GM19463 (cell line): Measurements from ENCODE around the gene OGA.
"Not testable (repeated sequence)": the region's sequence is repeated elsewhere in the genome, so short reads cannot be mapped to it uniquely, and the experiment has no call there.

Source experiments
- ATAC-seq: cut with Tn5 transposase; IDR thresholded peaks from one replicate; pipeline ENCODE4 v1.9.1; 2021; ENCODE audit warnings: mild to moderate bottlenecking, moderate library complexity; ENCODE audit not compliant: unreplicated experiment

The OGA gene

GRCh38 chr10:101807158-101807557, 11.1 kb downstream of the OGA start:
- ATAC-seq: no peak

DNA sequence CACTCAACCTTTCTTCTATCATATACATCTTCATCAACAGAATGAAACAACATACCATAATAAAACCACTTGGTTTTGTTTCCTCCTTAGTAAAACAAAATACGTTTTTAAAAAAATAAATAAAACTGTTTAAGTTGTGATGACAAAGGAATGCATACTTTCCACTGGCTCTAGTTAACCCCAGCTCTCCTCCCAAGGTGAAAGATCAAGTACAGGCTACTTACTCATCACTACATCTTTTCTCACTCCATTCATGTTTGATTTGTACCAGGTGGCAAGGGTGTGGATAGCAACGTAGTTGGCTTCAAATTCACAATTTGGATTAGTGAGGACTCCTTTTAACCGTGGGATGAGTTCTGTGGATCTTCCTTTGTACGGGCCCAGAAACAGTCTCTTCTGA, 14.7 kb downstream of the OGA start:
- ATAC-seq: no peak

- no peak for ATAC-seq
Measured at GRCh38 chr10:101797403-101798059, 20.7 kb downstream of the OGA start.

DNA sequence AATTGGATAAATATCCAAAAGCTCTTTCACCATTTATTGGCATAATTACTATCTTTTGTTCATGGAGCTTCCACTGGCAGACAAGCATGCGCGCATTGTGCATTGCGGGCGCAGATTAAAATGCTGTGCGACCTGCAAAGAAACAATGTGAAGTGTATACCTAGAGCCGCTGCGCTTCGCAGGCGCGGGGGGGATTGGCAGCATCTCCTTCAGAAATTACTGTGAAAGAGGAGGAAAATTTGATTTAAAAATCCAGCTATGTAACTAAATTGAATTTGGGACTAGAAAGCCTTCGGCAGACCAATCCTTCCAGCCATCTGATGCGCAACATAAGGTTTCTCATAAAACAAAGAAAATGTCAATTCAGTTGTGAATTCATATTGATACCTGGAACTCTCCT, 24.7 kb downstream of the OGA start:
- ATAC-seq: no peak

- no peak for ATAC-seq
Measured at GRCh38 chr10:101789686-101790085, 28.6 kb downstream of the OGA start.

- not testable (repeated sequence) for ATAC-seq
Measured at GRCh38 chr10:101789231-101789630, 29.0 kb downstream of the OGA start.

GRCh38 chr10:101785801-101786200, 32.4 kb downstream of the OGA start:
- ATAC-seq: no peak

DNA sequence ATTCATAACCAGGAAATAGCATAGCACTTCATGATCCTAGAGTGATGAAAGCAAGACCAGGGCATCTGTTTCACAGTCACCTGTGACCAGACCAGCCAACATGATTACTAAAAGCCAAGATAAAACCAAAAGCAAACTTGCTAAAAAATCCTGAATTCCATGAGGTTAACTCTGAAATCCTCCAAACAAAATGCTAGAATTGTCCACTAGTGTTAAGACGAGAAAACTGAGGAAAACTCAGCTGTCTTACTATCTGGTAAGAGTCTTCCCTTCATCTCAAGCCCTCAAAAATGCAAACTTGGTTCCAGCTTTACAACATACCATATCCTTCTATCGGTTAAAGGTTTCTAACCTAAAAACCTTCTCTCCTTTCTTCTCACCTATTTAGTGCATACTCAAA, 33.7 kb downstream of the OGA start:
- no peak for ATAC-seq

- ATAC-seq: no peak
Measured at GRCh38 chr10:101783736-101784118, 34.5 kb downstream of the OGA start.

- ATAC-seq: peak; percentile 74
Measured at GRCh38 chr10:101782811-101783735, 35.2 kb downstream of the OGA start, which contains the start of gene NPM3. TSS of gene NPM3 (minus strand) at chr10:101783446. CDS start at chr10:101783390, 56 bp downstream.

GRCh38 chr10:101781984-101782810, 36.0 kb downstream of the OGA start:
- no peak for ATAC-seq

- no peak for ATAC-seq
Measured at GRCh38 chr10:101781655-101781983, 36.6 kb downstream of the OGA start.

DNA sequence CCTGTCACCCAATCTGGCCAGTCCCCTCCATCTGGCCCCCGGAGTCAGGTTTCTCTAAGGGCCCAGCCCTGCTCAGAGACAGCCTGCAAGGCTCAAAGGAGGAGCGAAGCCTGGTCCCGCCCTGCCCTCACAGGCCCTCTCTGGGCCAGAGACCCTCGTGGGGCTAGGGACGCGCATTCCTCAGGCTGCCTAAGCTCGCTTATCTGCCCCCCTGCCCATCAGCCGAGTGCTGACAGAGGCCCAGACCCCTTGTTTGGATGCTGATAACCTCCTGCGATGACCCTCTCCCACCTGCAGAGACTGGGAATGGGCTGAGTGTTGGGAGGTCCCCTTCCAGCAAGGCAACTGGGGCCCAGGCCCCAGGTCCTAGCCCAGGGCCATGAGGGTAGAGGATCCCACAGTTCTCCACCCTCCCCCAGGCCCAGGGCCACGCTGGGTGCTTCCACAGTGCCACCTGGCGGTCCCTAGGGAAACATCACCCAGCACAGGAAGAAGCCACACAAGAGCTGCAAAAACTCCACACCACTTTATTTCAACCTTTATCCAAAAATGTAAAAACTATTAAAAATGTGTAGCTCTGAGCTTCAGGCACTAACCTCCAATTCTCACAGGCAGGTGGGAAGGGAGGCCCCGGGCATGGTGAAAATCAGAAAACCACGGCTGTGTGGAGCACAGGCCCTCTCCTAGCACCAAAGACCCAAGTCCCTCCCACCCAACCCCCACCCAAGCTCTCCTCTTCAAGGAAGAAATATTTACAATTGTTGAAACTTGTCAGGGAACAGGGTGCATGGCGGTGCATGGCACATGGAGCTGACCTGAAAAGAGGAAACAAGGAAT, 37.2 kb downstream of the OGA start:
- no peak for ATAC-seq

DNA sequence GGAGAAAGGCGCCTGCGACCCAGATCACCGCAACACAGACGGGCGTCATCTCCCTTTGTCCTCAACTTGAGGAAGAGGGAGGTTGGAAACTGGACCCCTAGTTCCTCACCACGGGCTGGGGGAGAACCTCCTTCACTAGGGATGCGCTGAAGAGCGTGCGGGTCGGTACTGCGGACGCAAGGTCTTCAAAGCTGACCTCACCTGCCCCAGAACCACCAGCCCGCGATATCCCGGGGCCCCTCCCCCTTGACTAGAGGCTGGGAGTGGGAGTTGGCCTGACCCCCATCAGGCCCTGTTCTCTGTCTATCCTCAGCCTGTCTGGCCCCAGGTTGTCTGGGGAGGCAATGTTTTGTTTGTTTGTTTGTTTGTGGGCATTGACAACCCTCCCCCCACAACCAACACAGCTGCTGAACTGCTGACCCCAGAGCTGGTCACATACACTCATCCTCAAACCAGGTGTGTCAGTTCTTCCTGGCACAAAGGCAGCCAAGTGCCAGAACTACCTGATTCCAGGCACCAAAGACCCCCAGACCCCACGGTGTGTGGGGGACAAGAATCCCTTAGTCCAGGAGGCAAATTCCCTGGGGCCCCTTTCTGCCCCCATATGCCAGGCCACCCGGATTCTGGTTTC, 37.9 kb downstream of the OGA start:
- no peak for ATAC-seq

DNA sequence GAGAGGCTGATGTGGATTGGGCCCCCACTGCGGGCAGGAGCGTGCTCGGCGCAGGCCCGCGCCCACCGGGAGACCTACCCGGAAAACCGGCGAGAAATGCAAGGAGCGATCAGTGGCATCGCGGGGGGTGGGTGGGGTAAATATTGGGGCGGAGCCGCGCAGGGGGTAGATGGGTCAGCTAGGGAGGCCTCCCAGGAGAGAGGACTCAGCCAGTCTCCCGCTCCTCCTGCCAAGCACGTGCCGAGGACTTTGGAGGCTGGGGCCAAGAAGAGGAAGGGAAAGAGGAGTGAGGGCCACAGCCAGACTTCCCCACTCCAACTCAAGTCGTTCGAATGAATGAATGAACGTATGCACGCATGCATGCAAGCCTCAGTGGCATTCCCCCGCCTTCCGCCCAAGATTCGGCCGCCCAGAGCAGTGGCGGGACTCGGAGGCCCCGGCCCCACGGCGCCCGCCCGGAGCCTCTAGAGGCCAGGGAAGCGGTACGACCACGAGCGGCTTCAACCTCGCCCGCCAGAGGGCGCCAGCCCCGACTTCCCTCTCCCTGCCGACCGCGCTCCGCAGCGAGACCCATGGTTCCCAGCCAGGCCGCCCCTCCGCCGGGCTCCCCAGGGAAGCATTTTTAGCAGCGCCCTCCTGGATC, 38.6 kb downstream of the OGA start:
- ATAC-seq: peak; percentile 32

- ATAC-seq: no peak
Measured at GRCh38 chr10:101778781-101779543, 39.3 kb downstream of the OGA start.

DNA sequence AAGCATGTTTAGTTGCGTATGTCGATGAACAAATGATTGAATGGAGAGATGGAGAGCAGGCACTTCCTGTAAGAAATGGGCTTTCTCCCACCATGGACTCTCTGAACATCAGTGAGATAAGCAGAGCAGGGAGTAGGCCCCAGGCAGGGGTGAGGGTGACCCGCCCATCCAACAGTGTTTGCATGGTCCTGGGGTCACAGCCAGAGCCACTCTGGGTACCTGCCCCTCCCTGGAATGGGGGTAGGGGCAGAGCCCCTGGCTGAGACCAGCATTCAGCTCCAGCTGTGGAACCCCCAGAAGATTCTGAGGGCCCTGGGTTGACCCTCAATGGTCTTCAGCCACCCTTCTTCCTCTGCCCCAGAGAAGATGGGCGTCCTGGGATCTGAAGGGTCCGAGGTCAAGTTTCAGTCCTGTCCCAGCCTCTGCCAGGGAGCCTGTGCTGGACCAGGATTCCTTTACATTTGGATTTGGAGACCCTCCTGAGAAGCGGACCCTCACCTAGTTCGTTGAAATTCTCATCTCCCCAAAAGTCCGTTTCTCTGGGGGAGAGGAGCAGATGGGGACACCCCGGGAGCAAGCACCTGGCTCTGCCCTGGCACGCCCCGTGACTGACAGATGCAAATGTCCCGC, 40.0 kb downstream of the OGA start:
- no peak for ATAC-seq

GRCh38 chr10:101777619-101778145, 40.6 kb downstream of the OGA start:
- no peak for ATAC-seq
